ENCODE results near the gene ERBIN.
A peak's percentile ranks its signal among the peaks of the same experiment; 100 is the strongest.
"Not testable (repeated sequence)": the region's sequence is repeated elsewhere in the genome, so short reads cannot be mapped to it uniquely, and the experiment has no call there.

ERBIN gene

GRCh38 chr5:65916066-65916465 is 10.3 kb upstream of the ERBIN start:
- no peak for DNase-seq

- no peak for DNase-seq
Observed at GRCh38 chr5:65916636-65917035, 9.7 kb upstream of the ERBIN start.

GRCh38 chr5:65919773-65920172 is 6.6 kb upstream of the ERBIN start:
- DNase-seq: no peak

GRCh38 chr5:65923339-65923738 is 3.0 kb upstream of the ERBIN start:
- no peak for DNase-seq

- DNase-seq: no peak
Observed at GRCh38 chr5:65924366-65925043, 1.9 kb upstream of the ERBIN start.

DNA sequence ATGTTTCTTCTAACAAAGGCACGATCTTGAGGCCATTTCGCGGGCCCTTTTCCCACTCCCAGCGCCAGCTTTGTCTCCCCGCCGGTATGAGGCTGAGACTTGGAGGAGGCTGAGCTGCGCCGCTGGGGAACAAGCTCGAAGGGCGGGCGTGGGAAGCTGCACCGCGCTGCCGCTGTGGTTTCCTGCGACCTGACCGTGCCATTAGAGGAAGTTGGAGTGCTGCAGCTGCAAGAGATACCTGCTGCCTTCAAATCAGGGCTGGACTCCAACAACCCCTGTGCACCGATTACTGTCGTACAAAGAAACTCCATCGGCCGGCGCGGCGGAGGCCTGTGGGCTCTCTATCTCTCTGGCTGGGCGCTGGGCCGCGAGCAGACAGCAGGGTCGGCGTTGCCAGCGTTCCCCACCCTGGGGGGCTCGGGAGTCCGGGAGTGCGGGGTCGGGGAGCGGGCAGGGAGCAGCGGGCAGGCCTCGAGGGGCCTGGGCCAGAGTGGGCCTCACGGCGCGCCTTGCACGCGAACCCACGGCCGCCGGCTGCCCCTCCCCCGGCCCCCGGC is 1.3 kb upstream of the ERBIN start:
- DNase-seq: no peak

DNA sequence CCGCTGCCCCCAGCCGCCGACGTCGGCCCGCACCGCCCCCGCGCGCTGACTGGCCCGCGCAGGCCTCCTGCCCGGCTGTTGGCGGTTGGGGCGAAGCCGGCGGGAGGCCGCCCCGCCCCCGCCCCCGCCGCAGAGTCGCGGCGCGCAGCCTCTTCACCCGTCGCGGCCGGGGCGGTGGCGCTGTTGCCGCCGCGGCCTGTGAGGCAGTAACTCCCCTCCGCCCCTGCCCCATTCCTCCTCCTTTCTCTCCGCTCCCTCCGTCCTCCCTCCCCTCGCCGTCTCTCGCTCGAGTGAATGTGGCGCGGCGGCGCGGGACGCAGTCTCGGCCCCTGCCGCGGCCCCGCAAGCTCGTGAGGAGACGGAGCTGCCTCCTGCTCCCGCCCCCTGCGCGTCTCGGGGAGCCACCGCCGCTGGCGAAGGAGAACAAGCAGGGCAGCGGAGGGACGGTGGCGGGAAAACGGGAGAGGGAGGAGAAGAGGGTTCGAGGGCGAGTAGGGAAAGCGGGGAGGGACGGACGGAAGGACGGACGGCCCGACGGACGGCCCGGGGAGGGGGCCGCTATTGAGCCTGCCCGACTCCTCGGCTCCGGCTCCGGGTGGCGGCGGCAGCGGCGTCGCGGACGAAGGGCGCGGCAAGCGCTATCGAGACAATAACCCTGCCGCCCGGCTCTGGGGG is 637 bp upstream of the ERBIN start:
- peak; percentile 59 for DNase-seq

- DNase-seq: no peak
Observed at GRCh38 chr5:65926893-65927292, 518 bp downstream of the ERBIN start.

- no peak for DNase-seq
Observed at GRCh38 chr5:65927503-65928321, 1.3 kb downstream of the ERBIN start.

DNA sequence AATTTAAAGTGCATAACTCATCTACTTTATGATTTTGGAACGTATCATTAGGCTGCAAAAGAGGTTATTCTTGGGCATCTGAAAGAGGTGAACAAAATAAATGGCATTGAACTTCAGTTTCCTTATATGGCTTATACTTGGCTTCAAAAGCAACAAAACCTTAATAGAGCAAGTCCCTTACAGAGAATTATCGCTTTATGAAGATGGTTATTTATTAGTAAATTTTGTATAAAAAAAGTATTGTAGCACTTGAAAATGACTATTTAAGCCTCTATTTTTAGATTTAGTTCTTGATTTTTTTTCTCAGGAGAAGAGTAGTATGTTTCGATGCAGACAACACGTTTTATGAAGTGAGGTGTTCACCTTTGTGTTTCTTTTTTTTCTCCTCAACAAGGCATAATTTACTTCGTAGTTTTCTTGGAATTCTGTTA is 2.0 kb downstream of the ERBIN start:
- peak; percentile 10 for DNase-seq

GRCh38 chr5:65928860-65929259 is 2.5 kb downstream of the ERBIN start:
- no peak for DNase-seq

DNA sequence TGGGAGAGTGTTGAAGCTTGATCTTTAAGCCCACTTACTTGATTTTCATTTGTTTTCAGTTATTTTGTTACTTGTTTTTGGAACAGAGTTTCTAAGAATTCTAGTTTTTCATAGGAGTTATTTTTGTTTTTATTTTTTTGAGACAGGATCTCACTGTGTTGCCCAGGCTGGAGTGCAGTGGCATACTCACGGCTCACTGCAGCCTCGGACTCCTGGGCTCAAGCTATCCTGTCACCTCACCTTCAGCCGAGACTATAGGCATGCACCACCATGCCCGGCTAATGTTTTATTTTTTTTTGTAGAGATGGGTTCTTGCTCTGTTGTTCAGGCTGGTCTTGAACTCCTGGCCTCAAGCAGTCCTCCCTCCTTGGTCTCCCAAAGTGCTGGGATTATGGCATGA is 6.3 kb downstream of the ERBIN start:
- no peak for DNase-seq

DNA sequence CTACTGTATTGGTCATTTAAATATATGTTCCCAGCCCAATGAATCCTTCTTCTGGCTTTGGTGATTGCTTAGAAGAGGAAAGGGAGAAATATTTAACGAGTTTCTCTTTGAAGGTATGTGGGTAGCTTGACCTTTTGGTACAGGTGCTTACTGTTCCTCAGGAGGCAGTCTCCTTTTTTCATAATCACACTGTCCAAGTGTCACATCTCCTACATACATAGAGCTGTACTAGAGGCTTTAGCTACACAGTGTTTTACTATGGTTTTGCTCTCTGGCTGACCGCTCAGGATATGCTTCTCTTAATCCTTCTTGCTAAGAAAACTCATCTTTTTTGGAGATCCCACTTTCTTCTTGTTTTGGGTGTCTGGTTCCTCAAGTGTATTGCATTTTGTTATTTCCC is 6.9 kb downstream of the ERBIN start:
- no peak for DNase-seq

DNA sequence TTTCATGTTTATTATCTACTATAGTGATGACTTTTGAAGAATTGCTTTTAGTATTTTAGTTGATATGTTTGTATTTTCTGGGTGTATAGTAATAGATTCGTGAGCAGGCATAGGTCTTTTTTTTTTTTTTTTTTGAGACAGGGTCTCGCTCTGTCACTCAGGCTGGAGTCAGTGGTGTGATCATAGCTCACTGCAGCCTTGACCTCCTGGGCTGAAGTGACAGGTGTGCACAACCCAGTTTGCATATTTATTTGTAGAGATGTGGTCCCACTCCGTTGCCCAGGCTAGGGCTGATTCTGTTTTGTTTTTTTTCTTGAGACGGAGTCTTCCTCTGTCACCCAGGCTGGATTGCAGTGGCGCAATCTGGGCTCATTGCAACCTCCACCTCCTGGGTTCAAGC is 11.9 kb downstream of the ERBIN start:
- DNase-seq: no peak

DNA sequence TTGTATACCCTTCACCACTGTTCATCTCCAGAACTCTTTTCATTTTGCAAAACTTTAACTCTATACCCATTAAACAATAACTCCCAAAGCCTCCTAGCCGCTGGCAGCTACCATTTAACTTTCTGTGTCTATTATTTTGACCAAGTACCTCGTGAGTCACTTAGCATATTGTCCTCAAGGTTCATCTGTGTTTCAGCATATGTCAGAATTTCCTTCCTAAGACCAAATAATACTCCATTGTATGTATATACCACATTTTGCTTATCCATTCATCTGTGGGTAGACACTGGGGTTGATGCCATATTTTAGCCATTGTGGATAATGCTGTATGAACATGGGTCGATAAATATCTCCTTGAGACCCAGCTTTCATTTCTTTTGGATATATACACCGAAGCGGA is 17.4 kb downstream of the ERBIN start:
- no peak for DNase-seq

- DNase-seq: no peak
Observed at GRCh38 chr5:65946198-65946745, 19.9 kb downstream of the ERBIN start.

GRCh38 chr5:65948115-65948747 is 21.9 kb downstream of the ERBIN start:
- no peak for DNase-seq

GRCh38 chr5:65951330-65951729 is 25.0 kb downstream of the ERBIN start:
- no peak for DNase-seq

- peak; percentile 63 for DNase-seq
Observed at GRCh38 chr5:65952259-65952658, 25.9 kb downstream of the ERBIN start.

DNA sequence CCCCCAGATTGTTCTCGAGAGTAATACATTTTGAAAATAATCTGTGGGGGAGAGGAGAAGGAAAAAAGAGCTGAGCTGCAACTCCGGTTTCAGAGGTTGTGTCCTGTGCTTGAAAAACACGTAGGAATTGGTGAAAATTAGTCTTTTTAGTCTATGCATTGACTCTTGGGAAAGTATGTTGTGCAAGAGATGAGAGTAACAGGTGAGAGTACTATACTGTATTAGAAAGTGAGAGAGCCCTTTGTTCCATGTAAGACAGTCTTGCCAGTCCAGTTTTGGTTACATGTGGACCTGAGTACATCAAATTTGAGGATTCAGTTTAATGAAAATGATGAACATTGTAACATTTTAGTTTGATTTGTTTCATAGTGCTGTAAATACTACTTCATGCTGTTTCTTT is 27.8 kb downstream of the ERBIN start:
- no peak for DNase-seq

- DNase-seq: no peak
Observed at GRCh38 chr5:65955746-65956145, 29.4 kb downstream of the ERBIN start.

DNA sequence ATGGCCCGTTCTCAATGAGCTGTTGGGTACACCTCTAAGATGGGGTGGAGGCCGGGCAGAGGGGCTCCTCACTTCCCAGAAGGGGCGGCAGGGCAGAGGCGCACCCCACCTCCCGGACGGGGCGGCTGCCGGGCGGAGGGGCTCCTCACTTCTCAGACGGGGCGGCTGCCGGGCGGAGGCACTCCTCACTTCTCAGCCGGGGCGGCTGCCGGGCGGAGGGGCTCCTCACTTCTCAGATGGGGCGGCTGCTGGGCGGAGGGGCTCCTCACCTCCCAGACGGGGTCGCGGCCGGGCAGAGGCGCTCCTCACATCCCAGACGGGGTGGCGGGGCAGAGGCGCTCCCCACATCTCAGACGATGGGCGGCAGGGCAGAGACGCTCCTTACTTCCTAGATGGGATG is 31.3 kb downstream of the ERBIN start:
- DNase-seq: not testable (repeated sequence)

DNA sequence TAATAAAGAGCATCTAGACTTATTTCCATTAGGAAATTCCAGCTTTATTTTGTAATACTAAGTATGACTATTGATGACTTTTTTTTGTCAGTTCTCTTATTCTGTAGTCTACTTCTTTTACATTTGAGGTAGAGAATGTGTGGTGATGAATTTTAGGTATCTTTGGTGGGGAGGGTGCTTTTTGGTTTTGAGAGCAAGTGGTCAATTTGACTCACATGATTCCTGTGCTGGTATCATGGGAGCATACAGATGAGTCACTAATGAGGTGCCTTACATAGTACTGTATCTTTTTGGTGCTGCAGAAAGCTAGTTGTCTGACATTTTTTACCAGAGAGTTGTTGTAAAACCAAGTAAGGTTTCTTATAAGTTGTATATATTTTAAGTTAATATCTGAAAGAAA is 35.3 kb downstream of the ERBIN start:
- no peak for DNase-seq

Measured in NCI-H446 treated with DMSO at 0.1 percent for 48 hours (cell line).